Osteoblast (primary cell): ENCODE data around the gene ERP44. TPM values are rescaled to one million over a fixed set of nuclear protein-coding genes. Genes with fewer than 3 reads are reported as not detected.

Source experiments
- DNase-seq: peaks from one replicate; pipeline ENCODE4 v3.0.0; 2011; ENCODE audit warnings: low spot score, mixed read lengths; ENCODE audit not compliant: insufficient read length; ENCODE audit errors: missing footprints
- H2AFZ ChIP-seq: 2 replicates; pipeline ENCODE4 v1.6.0; 2011; ENCODE audit warnings: mild to moderate bottlenecking, low read length
- H3K27ac ChIP-seq: 2 replicates; pipeline ENCODE4 v1.5.1; 2011; ENCODE audit warnings: mild to moderate bottlenecking, low read depth, low read length, moderate library complexity
- H3K27me3 ChIP-seq: 2 replicates; pipeline ENCODE4 v1.6.0; 2012; ENCODE audit warnings: mild to moderate bottlenecking, control low read depth, inconsistent platforms, low read length, moderate library complexity; ENCODE audit not compliant: insufficient read depth
- H3K36me3 ChIP-seq: 2 replicates; pipeline ENCODE4 v1.5.1; 2011; ENCODE audit warnings: mild to moderate bottlenecking, low read length, control low read depth, moderate library complexity; ENCODE audit not compliant: insufficient read depth
- H3K4me1 ChIP-seq: 2 replicates; pipeline ENCODE4 v1.5.1; 2011; ENCODE audit warnings: mild to moderate bottlenecking, low read length, control low read depth, moderate library complexity; ENCODE audit not compliant: insufficient read depth
- H3K4me2 ChIP-seq: 2 replicates; pipeline ENCODE4 v1.6.0; 2011; ENCODE audit warnings: mild to moderate bottlenecking, low read length; ENCODE audit not compliant: insufficient read depth
- H3K4me3 ChIP-seq: fragments of 200-600 bp; sonication (generic); 3 replicates; pipeline ENCODE4 v1.5.1; 2012; ENCODE audit warnings: mild to moderate bottlenecking, low read length, inconsistent platforms; ENCODE audit not compliant: insufficient read depth
- H3K79me2 ChIP-seq: 2 replicates; pipeline ENCODE4 v1.6.0; 2012; ENCODE audit warnings: mild to moderate bottlenecking, low read length, control low read depth, inconsistent platforms; ENCODE audit not compliant: insufficient read depth
- H3K9me3 ChIP-seq: 2 replicates; pipeline ENCODE4 v1.5.1; 2011; ENCODE audit warnings: low read depth, low read length, control low read depth
- H4K20me1 ChIP-seq: 2 replicates; pipeline ENCODE4 v1.6.0; 2012; ENCODE audit warnings: mild to moderate bottlenecking, low read length, control low read depth; ENCODE audit not compliant: insufficient read depth
- CTCF ChIP-seq: IDR thresholded peaks from 2 replicates; pipeline ENCODE4 v1.5.1; 2011; ENCODE audit warnings: mild to moderate bottlenecking, low read depth, low read length, moderate library complexity; ENCODE audit errors: extremely low read depth
- total RNA-seq: library from RNA; depleted of rRNA; stranded (reverse); fragments of >200 nt; gene quantifications from 2 replicates; pipeline ENCODE4 v1.2.3, GENCODE V29; 2012

Gene ERP44
- total RNA-seq, 1 donor = 13.8 TPM

- Histone ChIP-seq H4K20me1 (peaks cover 6% of the 10 kb centered on the region), H2AFZ (no peak overlapping the region), H3K4me3 (no peak overlapping the region), H3K79me2 (no peaks in the 10 kb centered on the region), H3K27me3 (no peaks in the 10 kb centered on the region), H3K9me3 (no peaks in the 10 kb centered on the region), H3K4me1 (peaks cover 17% of the 10 kb centered on the region), H3K27ac (no peak overlapping the region), H3K36me3 (peaks cover 28% of the 10 kb centered on the region), H3K4me2 (no peak overlapping the region)
- DNase-seq = no peak
- no peak for TF ChIP-seq CTCF
Measured at GRCh38 chr9:100108559-100108958, 9.8 kb upstream of the ERP44 start.

GRCh38 chr9:100106616-100107015 lies 7.8 kb upstream of the ERP44 start:
- Histone ChIP-seq H4K20me1 (peaks cover 4% of the 10 kb centered on the region), H3K27me3 (no peaks in the 10 kb centered on the region), H3K4me3 (no peak overlapping the region), H3K27ac (no peak overlapping the region), H3K79me2 (no peaks in the 10 kb centered on the region), H2AFZ (no peak overlapping the region), H3K9me3 (no peaks in the 10 kb centered on the region), H3K4me2 (no peak overlapping the region), H3K4me1 (peaks cover 15% of the 10 kb centered on the region), H3K36me3 (peaks cover 35% of the 10 kb centered on the region)
- no peak for DNase-seq
- TF ChIP-seq CTCF = no peak

GRCh38 chr9:100105861-100106260 lies 7.1 kb upstream of the ERP44 start:
- no peak overlapping the region for H3K27ac ChIP-seq
- no peaks in the 10 kb centered on the region for H3K27me3 ChIP-seq
- no peak overlapping the region for H3K4me3 ChIP-seq
- H2AFZ ChIP-seq = no peak overlapping the region
- H3K9me3 ChIP-seq = no peaks in the 10 kb centered on the region
- H3K4me1 ChIP-seq = peaks cover 7% of the 10 kb centered on the region
- H4K20me1 ChIP-seq = peaks cover under 1% of the 10 kb centered on the region
- TF ChIP-seq CTCF = no peak
- H3K36me3 ChIP-seq = peaks cover 37% of the 10 kb centered on the region
- H3K4me2 ChIP-seq = no peak overlapping the region
- H3K79me2 ChIP-seq = no peaks in the 10 kb centered on the region
- no peak for DNase-seq

- DNase-seq = no peak
- H3K27ac ChIP-seq = no peak overlapping the region
- TF ChIP-seq CTCF = no peak
Measured at GRCh38 chr9:100104314-100104713, 5.5 kb upstream of the ERP44 start.

More at GRCh38 chr9:100104314-100104713, 5.5 kb upstream of the ERP44 start:
- peaks cover 7% of the 10 kb centered on the region for H3K4me1 ChIP-seq
- no peaks in the 10 kb centered on the region for H3K9me3 ChIP-seq
- no peak overlapping the region for H3K4me3 ChIP-seq
- H2AFZ ChIP-seq = no peak overlapping the region
- peaks cover 37% of the 10 kb centered on the region for H3K36me3 ChIP-seq
- no peaks in the 10 kb centered on the region for H3K27me3 ChIP-seq
- no peak overlapping the region for H3K4me2 ChIP-seq
- peaks cover 4% of the 10 kb centered on the region for H3K79me2 ChIP-seq
- no peaks in the 10 kb centered on the region for H4K20me1 ChIP-seq
